Activated T-helper 1 cell treated with anti-CD3 and anti-CD28 coated beads, Interleukin-12 subunit alpha, Interleukin-12 subunit beta, Interleukin-2, Interleukin-4 antibody, amounts not matched to agents 30 ng/mL and 10 ng/mL and 1 ng/mL, durations not matched to agents 14 hours and 24 hours and 36 hours (primary cell): ENCODE data around the gene C1orf116. TPM values are rescaled to one million over a fixed set of nuclear protein-coding genes. Genes with fewer than 3 reads are reported as not detected.

Experiments
- DNase-seq: peaks from one replicate; pipeline ENCODE4 v3.0.0; 2021; ENCODE audit warnings: low spot score
- H3K27ac Mint-ChIP-seq: one replicate; pipeline ENCODE4 v1.8.0; 2021; ENCODE audit warnings: mild to moderate bottlenecking, mixed read lengths
- H3K27me3 Mint-ChIP-seq: one replicate; pipeline ENCODE4 v1.8.0; 2022; ENCODE audit warnings: mild to moderate bottlenecking, moderate library complexity, mixed read lengths; ENCODE audit not compliant: insufficient read depth
- H3K36me3 Mint-ChIP-seq: one replicate; pipeline ENCODE4 v1.8.0; 2021; ENCODE audit warnings: low read depth, mixed read lengths
- H3K4me1 Mint-ChIP-seq: one replicate; pipeline ENCODE4 v1.8.0; 2021; ENCODE audit warnings: low read depth, mixed read lengths
- H3K4me3 Mint-ChIP-seq: one replicate; pipeline ENCODE4 v1.8.0; 2021; ENCODE audit warnings: mild to moderate bottlenecking, moderate library complexity, mixed read lengths
- H3K9me3 Mint-ChIP-seq: one replicate; pipeline ENCODE4 v1.8.0; 2021; ENCODE audit warnings: mixed read lengths
- intact Hi-C: fragments of 100-400 bp; cut with micrococcal nuclease; formaldehyde crosslinking; loops from one replicate; pipeline ENCODE4 v1.15.1; 2024
- total RNA-seq: library from RNA; stranded (reverse); gene quantifications from 2 replicates; pipeline ENCODE4 v1.2.3, GENCODE V29; 2022

The C1orf116 gene
- total RNA-seq, 1 donor from 2014 or later = not detected

DNA sequence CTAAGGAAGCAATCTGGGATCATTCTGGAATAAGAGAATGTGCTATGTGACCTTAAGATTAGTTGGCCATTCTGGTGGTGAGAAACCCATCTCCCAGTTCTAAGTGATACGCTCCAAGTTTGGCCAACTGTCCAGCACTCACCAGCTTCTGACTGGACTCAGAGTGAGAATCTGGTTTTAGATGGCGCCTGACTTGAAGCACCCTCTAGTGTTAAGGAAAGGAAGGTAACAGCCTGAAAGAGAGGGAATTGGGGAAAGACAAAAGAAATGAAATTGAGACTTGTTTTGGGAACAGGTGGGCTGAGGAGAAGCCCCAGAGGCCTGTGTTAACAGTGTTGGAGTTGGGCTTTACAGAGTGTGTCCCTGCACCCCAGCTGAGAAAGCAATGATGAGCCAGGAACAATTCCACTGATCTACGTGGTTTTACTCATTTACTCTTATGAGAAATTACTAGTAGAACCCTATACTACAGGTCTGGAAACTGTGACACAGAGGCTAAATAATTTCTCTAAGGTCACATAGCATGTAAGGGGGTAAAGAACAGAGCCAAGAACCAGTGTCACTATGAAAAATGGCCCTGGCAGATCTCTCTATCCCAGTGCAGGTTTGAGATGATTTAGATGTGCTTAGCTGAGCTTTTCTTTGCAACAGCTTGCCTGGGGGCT, 53.0 kb downstream of the C1orf116 start:
- no peak overlapping the region for H3K4me3 Mint-ChIP-seq
- no peaks in the 10 kb centered on the region for H3K9me3 Mint-ChIP-seq
- H3K27me3 Mint-ChIP-seq = peaks cover 21% of the 10 kb centered on the region
- no peak for DNase-seq
- no peaks in the 10 kb centered on the region for H3K36me3 Mint-ChIP-seq
- no peaks in the 10 kb centered on the region for H3K4me1 Mint-ChIP-seq
- intact Hi-C loops = loop anchor here (5.0 to 10.0 kb wide), 4 partner anchors 317 to 518 kb away; partner anchors contain the start of gene CR1
- H3K27ac Mint-ChIP-seq = no peak overlapping the region

DNA sequence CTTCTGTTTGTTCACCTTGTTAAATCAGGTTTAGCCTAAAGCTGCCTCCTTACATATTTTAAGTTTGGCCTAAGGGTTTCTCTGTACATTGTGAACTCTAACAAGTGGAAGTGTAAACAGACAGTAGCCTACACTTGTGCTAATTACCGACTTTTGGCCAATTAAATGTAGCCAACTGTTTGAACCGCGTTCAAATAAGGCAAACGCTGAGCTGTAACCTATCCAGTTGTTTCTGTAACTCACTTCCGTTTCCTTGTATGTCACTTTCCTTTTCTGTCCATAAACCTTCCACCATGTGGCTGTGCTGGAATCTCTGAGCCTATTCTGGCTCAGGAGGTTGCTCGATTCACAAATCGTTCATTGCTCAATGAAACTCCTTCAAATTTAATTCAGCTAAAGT, 54.3 kb downstream of the C1orf116 start:
- no peaks in the 10 kb centered on the region for H3K9me3 Mint-ChIP-seq
- H3K4me1 Mint-ChIP-seq = no peaks in the 10 kb centered on the region
- H3K4me3 Mint-ChIP-seq = no peak overlapping the region
- H3K27ac Mint-ChIP-seq = no peak overlapping the region
- H3K36me3 Mint-ChIP-seq = no peaks in the 10 kb centered on the region
- peaks cover 17% of the 10 kb centered on the region for H3K27me3 Mint-ChIP-seq
- DNase-seq = no peak
- intact Hi-C loops = no loop called here

DNA sequence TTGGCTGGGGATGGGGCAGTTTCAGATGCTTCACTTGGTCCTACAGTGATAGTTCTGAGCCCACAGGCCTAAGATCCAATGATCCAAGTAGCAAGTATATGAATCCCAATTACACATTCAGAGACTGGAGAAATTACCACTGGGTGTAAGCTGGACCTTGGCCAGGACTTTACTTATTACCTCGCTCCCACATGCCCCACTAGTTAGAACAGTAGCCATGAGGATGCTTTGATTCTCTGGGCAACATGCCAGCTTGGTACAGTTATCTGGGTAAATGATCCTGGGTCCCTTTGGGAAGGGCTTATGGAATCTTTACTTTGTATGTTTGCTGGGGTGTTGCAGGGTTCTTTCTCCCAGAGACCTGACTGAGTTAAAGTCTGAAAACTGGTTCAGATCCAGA, 57.2 kb downstream of the C1orf116 start:
- H3K27ac Mint-ChIP-seq = no peak overlapping the region

DNA sequence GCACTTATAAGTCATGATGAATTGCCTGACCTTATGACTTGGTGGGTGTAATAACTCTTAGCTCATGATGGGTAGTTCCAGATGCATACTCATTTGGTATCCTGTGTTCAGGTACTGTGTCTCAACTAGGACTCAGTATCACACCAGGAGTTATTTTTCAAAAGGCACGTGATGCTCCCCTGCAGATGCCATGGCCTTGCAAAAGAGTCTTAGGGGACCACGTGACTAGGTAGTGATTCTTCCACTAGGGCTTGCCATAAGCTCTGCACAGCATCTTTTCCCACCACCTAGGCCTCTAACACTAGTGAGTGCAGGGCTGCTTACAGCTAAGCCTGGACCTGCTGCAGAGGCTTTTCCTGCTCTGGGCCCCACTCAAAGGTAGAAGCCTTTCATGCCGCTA, 58.4 kb downstream of the C1orf116 start:
- no peaks in the 10 kb centered on the region for H3K36me3 Mint-ChIP-seq
- no peak overlapping the region for H3K4me3 Mint-ChIP-seq
- intact Hi-C loops = no loop called here
- no peaks in the 10 kb centered on the region for H3K4me1 Mint-ChIP-seq
- no peak overlapping the region for H3K27ac Mint-ChIP-seq
- no peaks in the 10 kb centered on the region for H3K9me3 Mint-ChIP-seq
- no peak for DNase-seq
- peaks cover 29% of the 10 kb centered on the region for H3K27me3 Mint-ChIP-seq

More for the DNA sequence above, 57.2 kb downstream of the C1orf116 start:
- Mint-ChIP-seq H3K4me3 (no peak overlapping the region), H3K9me3 (no peaks in the 10 kb centered on the region), H3K36me3 (no peaks in the 10 kb centered on the region), H3K4me1 (no peaks in the 10 kb centered on the region), H3K27me3 (peaks cover 24% of the 10 kb centered on the region)
- DNase-seq = no peak
- intact Hi-C loops = no loop called here

DNA sequence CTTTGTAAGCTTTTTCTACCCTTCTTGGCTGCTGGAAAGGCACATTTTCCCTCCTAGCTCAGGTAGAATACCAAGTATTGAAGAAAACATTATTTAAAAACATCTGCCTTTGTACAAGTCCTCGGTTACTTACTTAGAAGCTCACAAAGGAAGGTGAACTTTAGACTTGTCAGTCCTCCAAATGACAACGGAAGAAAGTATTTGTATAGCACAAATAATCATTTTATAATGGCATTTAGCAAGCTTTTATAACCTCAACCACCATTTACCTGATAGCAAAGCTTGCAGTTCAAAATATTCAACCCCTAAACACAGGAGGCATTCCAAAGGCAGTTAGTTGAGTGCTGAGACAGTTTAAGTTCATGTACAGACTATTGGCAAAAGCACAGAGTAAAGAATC, 59.8 kb downstream of the C1orf116 start:
- no peaks in the 10 kb centered on the region for H3K9me3 Mint-ChIP-seq
- intact Hi-C loops = no loop called here
- DNase-seq = no peak
- no peak overlapping the region for H3K27ac Mint-ChIP-seq
- no peaks in the 10 kb centered on the region for H3K36me3 Mint-ChIP-seq
- H3K4me1 Mint-ChIP-seq = peaks cover 10% of the 10 kb centered on the region
- H3K4me3 Mint-ChIP-seq = no peak overlapping the region
- peaks cover 26% of the 10 kb centered on the region for H3K27me3 Mint-ChIP-seq

DNA sequence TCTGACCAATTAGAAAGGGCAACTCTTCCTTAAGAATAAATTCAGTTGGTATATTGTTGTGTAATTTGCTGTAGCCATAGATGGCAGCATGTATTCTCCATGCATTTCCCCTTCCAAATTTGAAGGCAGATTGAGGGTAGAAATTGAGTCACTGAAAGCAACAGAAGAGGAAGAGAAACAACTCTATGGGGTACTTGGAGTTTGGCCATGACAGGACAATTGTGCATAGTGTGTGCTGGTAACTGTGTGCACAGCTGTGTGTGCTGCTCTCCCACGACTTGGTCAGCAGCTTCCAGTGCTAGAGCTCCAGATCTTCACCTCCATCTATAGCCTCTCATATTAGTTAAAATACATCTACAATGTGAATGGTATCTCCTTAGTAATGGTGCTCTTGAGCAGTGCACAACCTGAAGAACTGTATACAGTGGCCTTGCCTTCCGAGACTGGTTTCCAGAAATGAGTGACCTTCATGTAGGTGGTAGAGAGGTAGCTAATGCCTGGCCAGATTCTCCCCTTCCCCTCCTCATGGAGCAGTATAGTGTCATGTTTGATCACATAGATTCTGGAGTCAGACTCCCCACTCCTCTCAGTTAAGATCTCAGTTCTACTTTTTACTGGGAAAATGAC, 61.4 kb downstream of the C1orf116 start:
- H3K4me3 Mint-ChIP-seq = no peak overlapping the region

DNA sequence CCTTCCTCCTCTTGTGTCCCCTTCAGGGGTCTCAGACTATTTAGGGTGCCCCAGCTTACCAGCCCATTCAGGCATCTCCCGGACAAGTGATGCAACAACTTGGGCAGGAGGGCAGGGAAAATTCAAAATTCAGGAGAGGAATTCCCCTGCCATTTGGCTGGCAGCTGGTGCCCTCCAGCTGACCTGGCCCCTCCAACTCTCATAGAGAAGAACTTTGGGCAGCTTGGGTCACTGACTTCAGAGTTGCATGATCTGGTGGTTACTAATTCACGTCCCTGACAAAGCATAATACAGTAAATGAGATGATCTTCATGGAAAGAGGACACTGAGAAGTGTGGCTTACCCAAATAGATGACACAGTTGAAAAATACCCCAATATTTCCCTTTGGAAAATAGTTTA, 62.1 kb downstream of the C1orf116 start, which contains the start of gene FCAMR:
Gene FCAMR, minus strand, starts transcription at position 15 of the 400 bp plus-strand sequence. CDS start 335 bp downstream, outside the sequence.
- DNase-seq = no peak
- peaks cover 30% of the 10 kb centered on the region for H3K4me1 Mint-ChIP-seq
- peaks cover 25% of the 10 kb centered on the region for H3K27me3 Mint-ChIP-seq
- H3K27ac Mint-ChIP-seq = no peak within 1 kb of the TSS
- no peaks in the 10 kb centered on the region for H3K36me3 Mint-ChIP-seq
- H3K4me3 Mint-ChIP-seq = no peak within 1 kb of the TSS
- intact Hi-C loops = no loop called here
- no peaks in the 10 kb centered on the region for H3K9me3 Mint-ChIP-seq

More for the DNA sequence above, 61.4 kb downstream of the C1orf116 start:
- no peaks in the 10 kb centered on the region for H3K36me3 Mint-ChIP-seq
- no peak overlapping the region for H3K27ac Mint-ChIP-seq
- peaks cover 23% of the 10 kb centered on the region for H3K4me1 Mint-ChIP-seq
- peaks cover 25% of the 10 kb centered on the region for H3K27me3 Mint-ChIP-seq
- DNase-seq = no peak
- H3K9me3 Mint-ChIP-seq = no peaks in the 10 kb centered on the region
- intact Hi-C loops = no loop called here

DNA sequence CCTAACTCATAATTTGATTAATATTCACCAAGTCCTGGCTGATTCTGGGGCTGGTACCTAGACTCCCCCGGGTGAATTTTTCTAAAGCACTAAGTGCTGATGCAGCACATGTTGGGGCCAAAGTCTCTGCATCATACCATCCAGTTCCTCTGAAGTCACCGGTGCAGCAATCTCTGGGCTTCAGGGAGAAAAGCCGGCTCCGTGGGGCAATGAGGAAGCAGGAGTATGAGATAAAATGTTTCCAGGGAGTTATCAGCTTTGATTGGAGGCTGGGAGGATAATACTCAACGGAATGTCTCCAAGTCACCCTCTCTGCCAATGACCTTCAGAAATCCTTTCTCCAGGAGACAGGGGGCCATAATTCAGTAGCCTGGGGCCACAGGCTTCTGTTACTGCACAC, 63.5 kb downstream of the C1orf116 start:
- no peaks in the 10 kb centered on the region for H3K9me3 Mint-ChIP-seq
- H3K4me1 Mint-ChIP-seq = peaks cover 32% of the 10 kb centered on the region
- no peak overlapping the region for H3K4me3 Mint-ChIP-seq
- DNase-seq = no peak
- intact Hi-C loops = no loop called here
- peaks cover 25% of the 10 kb centered on the region for H3K27me3 Mint-ChIP-seq
- H3K27ac Mint-ChIP-seq = no peak overlapping the region
- H3K36me3 Mint-ChIP-seq = no peaks in the 10 kb centered on the region

Other genes starting within 250 kb of the C1orf116 start
- not detected in 2 replicates for gene IL20, start 167.1 kb downstream of the C1orf116 start, total RNA-seq
- gene IL24, start 135.3 kb downstream of the C1orf116 start, total RNA-seq = 4.4 and 6.8 TPM in 2 replicates
- gene FCMR, start 110.8 kb downstream of the C1orf116 start, total RNA-seq = 24.5 and 27.9 TPM in 2 replicates
- gene PIGR, start 86.3 kb downstream of the C1orf116 start, total RNA-seq = 0.07 TPM in 1 of 2 replicates, not detected in the other
- not detected in 2 replicates for gene FCAMR, start 62.3 kb downstream of the C1orf116 start, total RNA-seq
- 8.4 and 8.7 TPM in 2 replicates for gene YOD1, start 18.5 kb upstream of the C1orf116 start, total RNA-seq
- gene PFKFB2, start 20.5 kb upstream of the C1orf116 start, total RNA-seq = 2.9 and 4.4 TPM in 2 replicates
- 2.3 TPM in 2 replicates for gene C4BPB, start 56.1 kb upstream of the C1orf116 start, total RNA-seq
- gene C4BPA, start 71.5 kb upstream of the C1orf116 start, total RNA-seq = not detected in 2 replicates